ENCODE results near the gene CCDC68.
"Not testable (repeated sequence)": the region's sequence is repeated elsewhere in the genome, so short reads cannot be mapped to it uniquely, and the experiment has no call there.

The CCDC68 gene

DNA sequence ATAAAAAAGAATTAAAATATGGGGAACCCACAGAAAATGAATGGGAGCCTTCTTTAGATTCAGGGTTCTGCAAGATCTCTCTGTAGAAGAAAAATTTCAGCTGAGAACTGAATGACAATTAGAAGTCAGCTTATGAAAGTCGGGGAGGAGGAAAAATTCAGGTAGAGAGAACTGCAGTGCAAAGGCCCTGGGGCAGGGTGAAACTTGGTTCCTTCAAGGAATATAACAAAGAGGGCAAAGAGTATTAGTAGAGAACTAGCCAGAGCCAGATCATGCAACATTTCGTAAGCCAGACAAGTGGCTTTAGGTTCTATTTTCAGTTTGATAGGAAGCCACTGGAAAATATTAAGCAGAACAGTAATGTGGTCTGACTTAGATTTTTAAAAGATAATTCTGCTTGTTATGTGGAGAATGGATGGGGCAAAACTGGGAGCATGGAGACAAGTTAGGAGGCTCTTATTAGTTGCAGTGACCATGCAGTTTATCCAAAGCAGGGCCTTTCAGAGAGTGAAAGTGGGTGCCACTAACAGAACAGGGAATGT lies 103.1 kb downstream of the CCDC68 start:
- H3K4me2 ChIP-seq, result peak overlapping the region in 1 of 11 experiments; percentile 6; a peak in 1 of 22 replicates
- H3K36me3 ChIP-seq, result no peaks in the 10 kb centered on the region
- no peak overlapping the region for H3K4me3 ChIP-seq
- H4K20me1 ChIP-seq, result no peaks in the 10 kb centered on the region
- no peak overlapping the region for H3K27ac ChIP-seq
- no peak overlapping the region for H3K9ac ChIP-seq
- H3K9me3 ChIP-seq (replicated peaks in 1 of 11), result peaks cover 0 to 12% (median 5%) of the 10 kb centered on the region in 11 experiments; a peak in 10 of 22 replicates
- H3K4me1 ChIP-seq, result peaks cover 14 to 51% (median 23%) of the 10 kb centered on the region in 10 experiments
- TF ChIP-seq Cebpa-rat (IDR thresholded peaks at IDR 0.05), result no peak
- H3K27me3 ChIP-seq, result no peaks in the 10 kb centered on the region

DNA sequence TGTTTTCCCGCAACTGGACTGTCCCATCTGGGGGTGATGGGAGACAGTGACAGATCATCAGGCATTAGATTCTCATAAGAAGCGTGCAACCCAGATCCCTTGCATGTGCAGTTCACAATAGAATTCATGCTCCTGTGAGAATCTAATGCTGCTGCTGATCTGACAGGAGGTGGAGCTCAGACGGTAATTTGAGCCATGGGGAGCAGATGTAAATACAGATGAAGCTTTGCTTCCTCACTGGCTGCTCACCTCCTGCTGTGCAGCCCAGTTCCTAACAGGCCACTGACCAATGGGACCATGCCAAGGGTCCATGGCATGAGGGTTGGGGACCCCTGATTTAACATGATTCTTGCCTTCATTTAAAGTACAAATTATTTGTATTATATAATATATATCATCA lies 104.2 kb downstream of the CCDC68 start:
- Histone ChIP-seq H3K9me3 (replicated peaks in 1 of 11) (peaks cover 0 to 12% (median 5%) of the 10 kb centered on the region in 11 experiments; a peak in 10 of 22 replicates), H3K4me1 (peaks cover 14 to 46% (median 23%) of the 10 kb centered on the region in 10 experiments)
- H3K27me3 ChIP-seq, H3K27ac ChIP-seq, H3K9ac ChIP-seq, H3K4me2 ChIP-seq, H3K4me3 ChIP-seq, H4K20me1 ChIP-seq, H3K36me3 ChIP-seq: not testable (repeated sequence)

DNA sequence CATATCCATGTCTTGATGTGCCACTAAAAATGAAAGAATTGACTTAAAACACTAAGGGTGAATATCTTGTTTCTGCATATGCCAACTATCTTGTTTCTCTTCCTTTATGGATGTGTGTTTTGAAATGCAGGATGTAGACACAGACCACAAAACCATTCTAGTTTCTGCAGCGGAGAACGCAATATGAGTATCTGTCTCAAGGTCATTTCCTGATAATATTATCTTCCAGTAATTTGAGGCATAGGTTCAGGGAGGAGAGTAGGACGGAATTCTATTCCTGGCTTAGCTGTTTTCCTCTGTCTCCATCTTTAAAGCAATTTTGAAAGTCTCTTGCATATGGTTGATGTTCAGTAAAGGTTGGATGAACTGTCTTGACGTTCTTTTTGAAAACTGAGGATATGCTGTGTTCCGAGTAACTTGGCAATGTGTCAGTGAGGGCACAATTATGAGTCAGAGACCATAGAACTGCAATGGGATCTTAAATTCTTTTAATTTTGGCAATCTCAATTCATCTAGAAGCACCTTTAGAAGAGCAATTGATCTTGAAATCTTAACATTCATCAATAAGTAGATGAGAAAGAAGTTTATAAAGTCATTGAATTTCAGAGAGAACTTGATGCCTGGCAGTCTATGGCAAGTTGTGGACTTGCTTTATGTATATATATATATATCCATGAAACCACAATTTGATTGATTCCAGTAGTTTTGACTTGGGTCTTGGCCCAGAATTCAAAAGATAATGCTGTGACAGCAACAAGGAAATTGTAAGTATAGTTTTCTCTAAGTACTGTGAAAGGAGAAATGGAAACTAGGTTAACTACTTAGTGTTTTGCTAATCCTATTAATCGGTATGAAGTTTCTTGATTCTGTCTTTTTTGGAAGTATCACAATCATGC lies 106.2 kb downstream of the CCDC68 start:
- peak in 2 of 11 experiments; percentile 71 to 72; a peak in 7 of 22 replicates for TF ChIP-seq Cebpa-rat (IDR thresholded peaks at IDR 0.05)
- no peaks in the 10 kb centered on the region for H3K36me3 ChIP-seq
- H3K27ac ChIP-seq, result peak overlapping the region in 9 of 11 experiments; percentile 33 to 85 (median 68); a peak in 16 of 22 replicates
- no peaks in the 10 kb centered on the region for H3K27me3 ChIP-seq
- H3K4me3 ChIP-seq, result peak overlapping the region in 4 of 10 experiments; percentile 6 to 38 (median 16); a peak in 5 of 20 replicates
- peaks cover 14 to 51% (median 23%) of the 10 kb centered on the region in 10 experiments for H3K4me1 ChIP-seq
- peak overlapping the region; percentile 27 to 83 (median 64) for H3K4me2 ChIP-seq
- H3K9me3 ChIP-seq (replicated peaks in 1 of 11), result peaks cover 0 to 12% (median 5%) of the 10 kb centered on the region in 11 experiments; a peak in 10 of 22 replicates
- H4K20me1 ChIP-seq, result no peaks in the 10 kb centered on the region
- peak overlapping the region in 6 of 11 experiments; percentile 1 to 66 (median 47); a peak in 9 of 22 replicates for H3K9ac ChIP-seq

Data from BLaER1 treated with 17β-estradiol and CSF1 and Interleukin-3, amounts not matched to agents 10 nM and 100 nM (cell line).